GM13977 (cell line): ENCODE measurements around the gene HTR3A.

ENCODE experiments used
- DNase-seq: peaks from one replicate; pipeline ENCODE4 v3.0.0; 2012; ENCODE audit warnings: low spot score
- in situ Hi-C: fragments of 300-500 bp; cut with MboI; formaldehyde crosslinking; loops from one replicate; pipeline ENCODE4 v1.12.0; 2022; ENCODE audit warnings: low sequenced_read_pairs, low pct_unique_long_range_greater_than_20kb, mixed read lengths, inconsistent platforms; ENCODE audit not compliant: unreplicated experiment
- TF ChIP-seq, protein P1 (sequence below): IDR thresholded peaks from 2 replicates; pipeline ENCODE4 v1.5.1; 2012; ENCODE audit warnings: mild to moderate bottlenecking, control low read depth; ENCODE audit not compliant: insufficient read depth; ENCODE audit errors: extremely low read depth, missing control alignments

Gene HTR3A

GRCh38 chr11:113952588-113952987, 22.3 kb upstream of the HTR3A start:
- DNase-seq, result no peak
- in situ Hi-C loops, result no loop called here
- TF ChIP-seq, protein P1, sequence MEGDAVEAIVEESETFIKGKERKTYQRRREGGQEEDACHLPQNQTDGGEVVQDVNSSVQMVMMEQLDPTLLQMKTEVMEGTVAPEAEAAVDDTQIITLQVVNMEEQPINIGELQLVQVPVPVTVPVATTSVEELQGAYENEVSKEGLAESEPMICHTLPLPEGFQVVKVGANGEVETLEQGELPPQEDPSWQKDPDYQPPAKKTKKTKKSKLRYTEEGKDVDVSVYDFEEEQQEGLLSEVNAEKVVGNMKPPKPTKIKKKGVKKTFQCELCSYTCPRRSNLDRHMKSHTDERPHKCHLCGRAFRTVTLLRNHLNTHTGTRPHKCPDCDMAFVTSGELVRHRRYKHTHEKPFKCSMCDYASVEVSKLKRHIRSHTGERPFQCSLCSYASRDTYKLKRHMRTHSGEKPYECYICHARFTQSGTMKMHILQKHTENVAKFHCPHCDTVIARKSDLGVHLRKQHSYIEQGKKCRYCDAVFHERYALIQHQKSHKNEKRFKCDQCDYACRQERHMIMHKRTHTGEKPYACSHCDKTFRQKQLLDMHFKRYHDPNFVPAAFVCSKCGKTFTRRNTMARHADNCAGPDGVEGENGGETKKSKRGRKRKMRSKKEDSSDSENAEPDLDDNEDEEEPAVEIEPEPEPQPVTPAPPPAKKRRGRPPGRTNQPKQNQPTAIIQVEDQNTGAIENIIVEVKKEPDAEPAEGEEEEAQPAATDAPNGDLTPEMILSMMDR, result no peak

GRCh38 chr11:113954235-113954634, 20.7 kb upstream of the HTR3A start:
- no peak for DNase-seq
- in situ Hi-C loops, result no loop called here
- TF ChIP-seq, protein P1, result no peak

DNA sequence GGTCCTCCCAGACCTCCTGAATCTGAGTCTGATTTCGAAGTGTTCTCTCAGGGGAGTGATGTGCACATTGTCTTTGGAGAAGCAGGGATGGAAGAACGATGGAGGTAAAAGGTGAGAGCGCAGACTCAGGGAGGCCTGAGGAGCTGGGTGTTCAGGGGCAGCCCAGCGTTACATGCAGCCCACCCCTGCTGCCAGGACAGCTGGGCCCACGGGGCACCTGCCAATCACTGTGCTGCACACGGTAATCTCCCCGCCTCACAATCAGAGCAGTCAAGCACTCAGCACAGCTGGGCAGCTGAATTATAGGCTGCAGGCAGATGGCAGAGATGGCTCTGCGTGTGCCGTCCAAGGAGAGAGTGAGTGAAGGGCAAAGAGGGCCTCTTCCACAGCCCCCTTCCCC, 17.9 kb upstream of the HTR3A start:
- TF ChIP-seq, protein P1, result no peak
- no peak for DNase-seq
- in situ Hi-C loops, result no loop called here

GRCh38 chr11:113960702-113961330, 14.1 kb upstream of the HTR3A start:
- TF ChIP-seq, protein P1, result no peak
- in situ Hi-C loops, result no loop called here
- no peak for DNase-seq

GRCh38 chr11:113967361-113967760, 7.5 kb upstream of the HTR3A start:
- in situ Hi-C loops, result no loop called here
- TF ChIP-seq, protein P1, result no peak
- no peak for DNase-seq

DNA sequence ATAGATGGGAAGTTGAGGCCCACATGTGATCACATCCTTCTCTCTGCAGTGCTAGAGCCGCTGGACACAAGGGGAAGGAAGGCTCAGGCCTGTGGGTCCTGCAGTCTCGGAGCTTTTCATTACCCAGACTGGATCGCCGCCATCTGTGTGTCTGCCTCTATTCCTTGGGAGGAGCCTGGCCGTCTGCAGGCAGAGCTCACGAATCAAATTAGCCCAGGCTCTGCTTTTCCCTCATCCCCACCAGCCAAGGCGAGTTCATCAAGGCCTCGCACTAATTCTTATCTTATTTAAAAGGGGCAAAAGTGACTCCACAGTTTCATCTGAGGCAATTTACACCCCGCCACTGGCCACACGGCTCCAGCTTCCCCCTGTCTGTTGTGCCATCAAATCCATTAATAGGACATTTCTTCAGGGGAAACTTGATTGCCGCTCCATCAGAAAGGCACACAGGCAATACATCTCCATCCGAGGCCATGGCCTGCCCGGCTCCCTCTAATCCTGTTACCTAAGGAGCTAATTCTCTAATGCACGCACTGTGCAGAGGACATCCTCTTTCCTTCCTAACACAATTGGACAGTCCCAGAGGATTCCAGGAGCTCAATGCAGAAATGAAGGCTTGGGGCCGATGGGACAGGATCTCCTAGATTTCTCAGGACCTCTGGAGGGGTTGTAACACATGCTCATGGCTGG, 3.3 kb upstream of the HTR3A start:
- no peak for DNase-seq
- in situ Hi-C loops, result no loop called here
- TF ChIP-seq, protein P1, result no peak
